Stomach smooth muscle (tissue), 2 donors: ENCODE data around the gene DIABLO.

Experiments
- H3K27ac ChIP-seq: one replicate; pipeline ENCODE4 v1.7.0; 2013; ENCODE audit warnings: mild to moderate bottlenecking, low read length, inconsistent platforms
- H3K27me3 ChIP-seq, 2 donors: one replicate each; pipeline ENCODE4 v1.7.0; 2013; ENCODE audit warnings: low read length in 2 of 2; ENCODE audit not compliant: insufficient read depth in 2 of 2, control insufficient read depth in 1 of 2
- H3K36me3 ChIP-seq, 2 donors: one replicate each; pipeline ENCODE4 v1.7.0; 2013; ENCODE audit warnings: low read length in 2 of 2; ENCODE audit not compliant: control insufficient read depth in 2 of 2, insufficient read depth in 2 of 2
- H3K4me1 ChIP-seq: one replicate; pipeline ENCODE4 v1.7.0; 2013; ENCODE audit warnings: low read length; ENCODE audit not compliant: control insufficient read depth, insufficient read depth
- H3K4me3 ChIP-seq, 2 donors: one replicate each; pipeline ENCODE4 v1.7.0; 2013; ENCODE audit warnings: low read length in 2 of 2
- H3K9ac ChIP-seq, 2 donors: one replicate each; pipeline ENCODE4 v1.7.0; 2013; ENCODE audit warnings: low read length in 2 of 2, mild to moderate bottlenecking in 1 of 2
- H3K9me3 ChIP-seq, 2 donors: one replicate each; pipeline ENCODE4 v1.7.0; 2013; ENCODE audit warnings: low read length in 2 of 2; ENCODE audit not compliant: control insufficient read depth in 2 of 2
- donor health status: healthy.
- donor health status: Pancreatic carcinoma.

The DIABLO gene

GRCh38 chr12:122244565-122245371 lies 18.9 kb upstream of the DIABLO start:
- Histone ChIP-seq H3K4me3 (no peak overlapping the region), H3K36me3 (peaks cover 6 to 29% of the 10 kb centered on the region in 2 donors), H3K9me3 (no peaks in the 10 kb centered on the region), H3K27me3 (no peaks in the 10 kb centered on the region), H3K4me1 (no peaks in the 10 kb centered on the region), H3K9ac (no peak overlapping the region), H3K27ac (no peak overlapping the region)

- peaks cover 3 to 29% of the 10 kb centered on the region in 2 donors for H3K36me3 ChIP-seq
- no peak overlapping the region for H3K27ac ChIP-seq
- H3K4me1 ChIP-seq: no peaks in the 10 kb centered on the region
- no peaks in the 10 kb centered on the region for H3K9me3 ChIP-seq
- no peak overlapping the region for H3K4me3 ChIP-seq
- H3K27me3 ChIP-seq: no peaks in the 10 kb centered on the region
- H3K9ac ChIP-seq: no peak overlapping the region
These were observed 18.1 kb upstream of the DIABLO start for GRCh38 chr12:122243965-122244364.

DNA sequence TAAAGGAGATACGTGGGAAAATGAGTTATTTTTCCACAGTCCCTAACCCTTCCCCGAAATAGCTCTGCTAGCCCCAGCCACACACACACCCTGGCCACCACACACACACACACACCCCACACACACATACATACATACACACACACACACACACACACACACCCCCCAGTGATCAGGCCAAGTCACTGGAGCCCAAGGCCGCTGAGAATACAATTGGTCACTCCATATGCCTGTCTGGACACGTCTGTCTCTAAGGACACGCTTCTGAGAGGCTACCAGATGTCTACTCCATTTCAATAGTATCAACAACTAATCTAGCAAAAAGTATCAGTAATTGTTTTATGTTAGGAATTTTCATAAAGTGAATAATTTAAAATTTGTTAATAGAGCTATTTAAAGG lies 13.0 kb upstream of the DIABLO start:
- Histone ChIP-seq H3K4me1 (no peaks in the 10 kb centered on the region), H3K27me3 (no peaks in the 10 kb centered on the region), H3K9me3 (no peaks in the 10 kb centered on the region), H3K9ac (no peak overlapping the region), H3K4me3 (no peak overlapping the region), H3K27ac (no peak overlapping the region), H3K36me3 (peaks cover 12 to 38% of the 10 kb centered on the region in 2 donors)

DNA sequence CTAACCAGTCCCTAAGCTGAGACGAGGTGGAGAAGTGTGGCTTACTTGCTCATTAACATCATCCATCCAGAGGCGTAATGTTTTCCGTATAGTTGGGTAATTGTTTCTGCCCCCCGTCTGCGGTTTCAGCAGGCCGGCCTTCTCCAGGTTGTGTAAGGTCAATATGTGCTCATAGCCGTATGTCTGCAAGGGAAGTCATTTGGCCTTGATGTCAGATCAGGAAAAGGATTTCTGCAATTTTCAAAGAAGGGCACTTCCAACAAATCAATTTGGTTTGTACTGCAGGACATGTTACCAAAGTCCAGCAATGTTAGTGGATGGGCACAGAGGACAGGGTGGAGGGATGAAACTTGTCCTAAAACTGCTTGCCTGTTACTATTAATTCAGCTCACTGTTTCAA lies 9.9 kb upstream of the DIABLO start:
- Histone ChIP-seq H3K4me3 (no peak overlapping the region), H3K27me3 (no peaks in the 10 kb centered on the region), H3K9me3 (no peaks in the 10 kb centered on the region), H3K27ac (no peak overlapping the region), H3K4me1 (no peaks in the 10 kb centered on the region), H3K36me3 (peaks cover 28 to 43% of the 10 kb centered on the region in 2 donors), H3K9ac (no peak overlapping the region)

DNA sequence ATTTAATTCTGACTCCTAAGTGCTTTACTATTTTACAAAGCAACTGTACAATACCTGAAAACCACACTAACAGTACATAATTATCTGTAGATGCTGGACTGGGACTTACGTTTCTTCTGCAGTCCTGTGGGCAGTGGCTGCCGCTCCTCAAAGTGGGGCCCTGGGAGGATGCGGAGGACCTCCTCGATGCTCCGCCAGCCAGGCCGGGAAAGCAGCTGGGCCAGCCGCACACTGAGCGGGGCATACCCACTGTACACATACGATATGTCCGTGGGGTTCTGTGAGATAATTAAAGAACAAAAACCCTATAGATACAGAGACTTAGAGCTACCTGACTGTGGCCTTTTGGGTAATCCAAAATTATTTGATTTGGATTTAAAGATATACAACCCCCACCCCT lies 6.8 kb upstream of the DIABLO start:
- Histone ChIP-seq H3K4me1 (no peaks in the 10 kb centered on the region), H3K36me3 (peaks cover 25 to 46% of the 10 kb centered on the region in 2 donors), H3K9me3 (no peaks in the 10 kb centered on the region), H3K4me3 (no peak overlapping the region), H3K27me3 (no peaks in the 10 kb centered on the region), H3K9ac (no peak overlapping the region), H3K27ac (no peak overlapping the region)

DNA sequence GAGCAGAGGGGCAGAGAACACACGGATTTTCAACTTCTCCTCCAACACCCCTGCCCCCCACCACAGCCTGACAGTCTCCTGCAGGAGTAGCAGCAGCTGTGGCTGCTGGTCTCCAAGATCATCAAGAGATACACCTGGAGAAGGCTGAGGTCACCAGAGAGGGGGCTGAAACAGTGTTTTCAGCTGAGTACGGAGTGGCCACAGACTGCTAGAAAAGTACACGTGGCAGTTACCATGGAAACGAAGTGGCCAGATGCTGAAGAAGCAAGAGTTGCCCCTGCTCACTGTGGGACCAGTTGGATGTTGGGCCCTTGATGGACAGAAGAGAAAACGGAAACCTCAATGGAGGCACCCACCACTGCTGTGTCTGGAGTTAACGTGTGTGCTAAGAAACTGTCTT lies 4.9 kb upstream of the DIABLO start:
- Histone ChIP-seq H3K27me3 (no peaks in the 10 kb centered on the region), H3K9ac (no peak overlapping the region), H3K36me3 (peaks cover 23 to 39% of the 10 kb centered on the region in 2 donors), H3K9me3 (no peaks in the 10 kb centered on the region), H3K27ac (no peak overlapping the region), H3K4me1 (peaks cover 7% of the 10 kb centered on the region), H3K4me3 (no peak overlapping the region)

DNA sequence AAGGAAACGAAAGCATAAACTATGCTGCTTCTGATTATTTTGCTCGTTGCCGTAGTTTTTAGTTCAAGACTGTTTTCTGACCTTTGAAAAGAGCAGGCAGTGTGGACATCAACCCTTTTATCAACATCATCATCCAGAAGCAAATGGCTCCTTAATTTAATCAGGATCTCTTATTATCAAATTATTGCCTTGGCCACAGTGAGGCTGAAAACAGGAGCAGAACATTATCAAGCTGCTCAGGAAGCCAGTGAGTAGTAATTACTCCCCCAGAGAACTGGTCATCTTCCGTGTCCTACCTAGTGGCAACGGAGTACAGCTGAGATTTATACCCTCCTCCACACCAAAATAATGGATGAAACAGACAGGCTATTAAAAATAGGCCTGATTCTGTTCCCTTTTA lies 2.2 kb upstream of the DIABLO start:
- peaks cover 14 to 25% of the 10 kb centered on the region in 2 donors for H3K36me3 ChIP-seq
- H3K27me3 ChIP-seq: no peaks in the 10 kb centered on the region
- peaks cover 23% of the 10 kb centered on the region for H3K4me1 ChIP-seq
- H3K9me3 ChIP-seq: no peaks in the 10 kb centered on the region
- no peak overlapping the region for H3K4me3 ChIP-seq
- H3K9ac ChIP-seq: no peak overlapping the region
- H3K27ac ChIP-seq: no peak overlapping the region

DNA sequence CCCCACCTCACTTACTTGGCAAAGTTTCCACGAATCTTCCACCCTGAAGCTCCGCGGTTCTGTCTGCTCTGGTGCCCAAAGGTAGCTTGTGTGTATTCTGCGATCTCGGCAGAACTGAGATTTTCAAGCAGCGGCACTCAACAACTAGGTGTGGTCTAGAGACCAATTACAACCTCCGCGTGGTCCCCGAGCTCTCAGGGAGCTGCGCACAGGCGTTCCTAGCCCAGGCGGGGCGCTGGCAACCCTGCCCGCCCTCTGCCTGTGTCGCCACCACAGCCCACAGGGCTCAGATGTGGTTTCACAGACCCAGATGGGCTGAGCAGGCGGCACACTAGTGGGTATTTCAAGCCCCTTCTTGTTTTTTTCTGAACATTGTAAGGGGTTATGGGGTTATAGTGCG lies 1.5 kb upstream of the DIABLO start:
- Histone ChIP-seq H3K27me3 (no peaks in the 10 kb centered on the region), H3K27ac (peak overlapping the region; percentile 55), H3K4me1 (peaks cover 23% of the 10 kb centered on the region), H3K9ac (no peak overlapping the region), H3K36me3 (peaks cover 17 to 23% of the 10 kb centered on the region in 2 donors), H3K4me3 (no peak overlapping the region), H3K9me3 (no peaks in the 10 kb centered on the region)

- Histone ChIP-seq H3K9me3 (no peaks in the 10 kb centered on the region), H3K36me3 (peaks cover 15 to 24% of the 10 kb centered on the region in 2 donors), H3K4me3 (peak overlapping the region; percentile 67 to 76), H3K27ac (peak overlapping the region; percentile 55), H3K4me1 (peaks cover 23% of the 10 kb centered on the region), H3K27me3 (no peaks in the 10 kb centered on the region), H3K9ac (no peak overlapping the region)
These were observed 694 bp upstream of the DIABLO start for GRCh38 chr12:122226366-122227125.

DNA sequence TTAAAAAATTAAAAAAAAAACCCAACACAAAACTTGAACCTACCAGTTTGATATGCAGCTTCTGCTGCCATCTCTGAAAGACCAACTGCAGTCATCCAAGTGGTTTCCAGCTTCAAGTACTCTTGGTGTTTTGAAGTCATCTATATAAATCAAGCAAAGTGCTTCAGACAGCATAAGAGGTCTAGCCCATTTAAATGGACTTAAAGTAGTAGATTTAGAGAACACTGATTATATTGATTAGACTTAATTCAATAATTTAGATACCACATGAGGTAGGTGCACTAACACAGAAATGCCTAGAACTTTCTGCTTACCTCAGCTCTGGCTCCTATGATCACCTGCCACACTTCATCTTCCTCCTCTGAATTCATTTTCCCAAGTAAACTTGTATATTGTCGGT lies 9.4 kb downstream of the DIABLO start:
- Histone ChIP-seq H3K9ac (no peak overlapping the region), H3K36me3 (peaks cover 42 to 49% of the 10 kb centered on the region in 2 donors), H3K9me3 (no peaks in the 10 kb centered on the region), H3K4me3 (no peak overlapping the region), H3K4me1 (no peaks in the 10 kb centered on the region), H3K27me3 (no peaks in the 10 kb centered on the region), H3K27ac (no peak overlapping the region)

DNA sequence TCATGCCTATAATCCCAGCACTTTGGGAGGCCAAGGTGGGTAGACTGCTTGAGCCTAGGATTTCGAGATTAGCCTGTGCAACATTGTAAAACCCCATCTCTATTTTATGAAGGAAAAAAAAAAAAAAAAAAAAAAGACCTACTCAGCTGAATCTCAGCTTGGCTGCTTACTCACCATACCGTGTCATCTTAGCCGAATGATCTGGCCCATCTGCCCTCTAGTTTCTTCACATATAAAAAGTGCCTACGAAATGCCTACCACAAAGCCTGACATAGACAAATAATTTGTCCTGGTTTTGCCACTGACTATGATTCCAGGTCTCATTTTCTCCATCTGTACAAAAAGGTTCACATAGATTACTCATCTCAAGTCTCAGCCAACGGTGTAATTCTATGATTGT lies 10.1 kb downstream of the DIABLO start:
- Histone ChIP-seq H3K27me3 (no peaks in the 10 kb centered on the region), H3K36me3 (peaks cover 43 to 45% of the 10 kb centered on the region in 2 donors), H3K9me3 (no peaks in the 10 kb centered on the region), H3K4me1 (no peaks in the 10 kb centered on the region), H3K9ac (no peak overlapping the region), H3K27ac (no peak overlapping the region), H3K4me3 (no peak overlapping the region)
